Brain microvascular endothelial cell (primary cell): Measurements from ENCODE around the gene EPHA1.
"Not testable (repeated sequence)": the region's sequence is repeated elsewhere in the genome, so short reads cannot be mapped to it uniquely, and the experiment has no call there.

Experiments used
- DNase-seq: peaks from one replicate; pipeline ENCODE4 v3.0.0-alpha.2; 2020
- H3K27ac ChIP-seq: fragments of 250-450 bp; sonication (Bioruptor Pico); 2 replicates; pipeline ENCODE4 v1.5.1; 2020; ENCODE audit warnings: mild to moderate bottlenecking, moderate library complexity
- H3K27me3 ChIP-seq: fragments of 250-450 bp; sonication (Bioruptor Pico); replicated peaks from 2 replicates; pipeline ENCODE4 v1.5.1; 2020; ENCODE audit warnings: mild to moderate bottlenecking
- H3K36me3 ChIP-seq: fragments of 250-450 bp; sonication (Bioruptor Pico); replicated peaks from 2 replicates; pipeline ENCODE4 v1.5.1; 2020; ENCODE audit warnings: mild to moderate bottlenecking
- H3K4me3 ChIP-seq: 2 replicates; pipeline ENCODE4 v1.5.1; 2011; ENCODE audit warnings: low read depth, mild to moderate bottlenecking, control low read depth, low read length, moderate library complexity
- in situ Hi-C: cut with HindIII; loops from 2 replicates; pipeline ENCODE4 v1.10.0; 2017; ENCODE audit warnings: low sequenced_read_pairs, low pct_ligation_motif_present
- TF ChIP-seq, protein P1 (sequence below): IDR thresholded peaks from 2 replicates; pipeline ENCODE4 v1.5.1; 2011; ENCODE audit warnings: low read depth, mild to moderate bottlenecking, moderate library complexity, low read length, control low read depth, inconsistent platforms; ENCODE audit errors: missing control alignments

EPHA1 gene

DNA sequence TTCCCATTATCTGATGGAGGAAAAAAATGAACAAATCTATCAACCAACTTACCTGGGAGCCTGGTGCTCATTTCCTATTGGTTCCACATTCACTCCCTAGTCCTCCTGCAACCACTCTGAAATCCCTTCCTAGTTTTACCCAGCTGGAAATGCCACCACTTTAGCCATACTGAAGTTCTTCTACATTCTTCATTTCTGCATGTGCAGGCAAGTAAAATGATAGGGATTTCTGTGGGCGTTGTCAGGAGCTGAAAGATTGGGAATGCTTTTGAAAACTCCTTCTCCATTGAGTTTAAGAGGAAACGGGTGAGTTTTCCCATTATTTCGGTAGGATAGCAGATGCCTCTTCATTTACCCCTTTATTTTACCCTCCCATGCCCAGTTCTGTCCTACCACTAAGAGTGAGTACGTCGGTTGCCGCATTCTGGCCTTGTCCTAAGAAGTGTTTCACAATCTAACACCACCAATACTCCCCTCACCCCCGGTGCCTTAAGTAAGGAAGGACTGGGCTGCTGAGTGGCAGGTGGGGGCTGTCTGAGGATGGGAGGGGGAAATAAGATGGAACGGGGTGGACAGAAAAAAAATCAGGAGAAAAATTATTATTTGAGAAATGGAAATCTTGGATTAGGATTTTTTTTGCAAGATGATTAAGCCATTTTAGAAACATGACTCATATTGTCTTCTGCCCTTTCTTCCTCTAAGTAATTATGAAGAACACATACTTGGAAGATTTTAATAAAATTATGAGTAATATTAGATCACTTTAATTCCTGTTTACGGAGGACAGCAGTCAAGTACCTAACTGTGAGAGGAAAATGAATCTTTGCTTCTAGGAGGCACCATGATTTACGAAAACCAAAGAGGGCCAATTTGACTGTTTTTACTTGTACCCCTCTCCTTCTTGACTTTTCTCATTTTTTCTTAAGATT is 21.4 kb upstream of the EPHA1 start:
- no peaks in the 10 kb centered on the region for H3K36me3 ChIP-seq
- H3K27me3 ChIP-seq = no peaks in the 10 kb centered on the region
- no peak overlapping the region for H3K4me3 ChIP-seq
- TF ChIP-seq, protein P1, sequence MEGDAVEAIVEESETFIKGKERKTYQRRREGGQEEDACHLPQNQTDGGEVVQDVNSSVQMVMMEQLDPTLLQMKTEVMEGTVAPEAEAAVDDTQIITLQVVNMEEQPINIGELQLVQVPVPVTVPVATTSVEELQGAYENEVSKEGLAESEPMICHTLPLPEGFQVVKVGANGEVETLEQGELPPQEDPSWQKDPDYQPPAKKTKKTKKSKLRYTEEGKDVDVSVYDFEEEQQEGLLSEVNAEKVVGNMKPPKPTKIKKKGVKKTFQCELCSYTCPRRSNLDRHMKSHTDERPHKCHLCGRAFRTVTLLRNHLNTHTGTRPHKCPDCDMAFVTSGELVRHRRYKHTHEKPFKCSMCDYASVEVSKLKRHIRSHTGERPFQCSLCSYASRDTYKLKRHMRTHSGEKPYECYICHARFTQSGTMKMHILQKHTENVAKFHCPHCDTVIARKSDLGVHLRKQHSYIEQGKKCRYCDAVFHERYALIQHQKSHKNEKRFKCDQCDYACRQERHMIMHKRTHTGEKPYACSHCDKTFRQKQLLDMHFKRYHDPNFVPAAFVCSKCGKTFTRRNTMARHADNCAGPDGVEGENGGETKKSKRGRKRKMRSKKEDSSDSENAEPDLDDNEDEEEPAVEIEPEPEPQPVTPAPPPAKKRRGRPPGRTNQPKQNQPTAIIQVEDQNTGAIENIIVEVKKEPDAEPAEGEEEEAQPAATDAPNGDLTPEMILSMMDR = no peak
- no peak for DNase-seq
- in situ Hi-C loops = no loop called here
- no peak overlapping the region for H3K27ac ChIP-seq

DNA sequence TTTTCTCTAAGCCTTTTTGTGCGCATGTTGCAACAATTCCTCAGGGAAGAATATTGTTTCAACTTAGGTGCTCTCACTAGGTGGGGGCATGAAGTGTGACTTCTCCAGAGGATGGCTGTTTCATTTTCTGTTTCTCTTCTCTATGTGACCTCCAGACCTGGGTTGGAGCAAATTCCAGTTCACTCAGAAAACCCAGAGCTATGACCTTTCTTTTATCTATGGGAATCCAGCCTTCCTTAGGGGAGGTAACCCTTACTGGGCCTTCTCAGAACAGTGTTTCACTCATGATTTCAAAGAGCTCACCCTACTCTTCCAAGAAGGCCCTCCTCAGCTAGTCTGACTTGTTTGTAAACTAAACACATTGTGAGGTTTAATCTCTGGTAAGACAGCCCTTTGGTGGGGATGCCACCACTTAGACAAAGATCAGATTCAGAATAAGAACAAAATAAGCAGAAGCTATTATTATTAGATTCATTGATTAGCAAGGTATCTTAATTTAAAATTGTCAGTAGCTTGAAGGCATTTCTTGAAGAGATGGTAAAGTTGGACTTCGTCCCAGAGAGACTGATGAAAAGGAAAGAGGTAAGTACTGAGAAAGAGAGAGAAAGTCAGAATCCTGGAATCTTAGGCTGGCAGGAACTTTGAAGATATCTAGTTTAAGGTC is 18.0 kb upstream of the EPHA1 start:
- no peak overlapping the region for H3K27ac ChIP-seq
- H3K27me3 ChIP-seq = no peaks in the 10 kb centered on the region
- H3K36me3 ChIP-seq = no peaks in the 10 kb centered on the region
- H3K4me3 ChIP-seq = no peak overlapping the region
- in situ Hi-C loops = no loop called here
- TF ChIP-seq, protein P1 = no peak
- no peak for DNase-seq

DNA sequence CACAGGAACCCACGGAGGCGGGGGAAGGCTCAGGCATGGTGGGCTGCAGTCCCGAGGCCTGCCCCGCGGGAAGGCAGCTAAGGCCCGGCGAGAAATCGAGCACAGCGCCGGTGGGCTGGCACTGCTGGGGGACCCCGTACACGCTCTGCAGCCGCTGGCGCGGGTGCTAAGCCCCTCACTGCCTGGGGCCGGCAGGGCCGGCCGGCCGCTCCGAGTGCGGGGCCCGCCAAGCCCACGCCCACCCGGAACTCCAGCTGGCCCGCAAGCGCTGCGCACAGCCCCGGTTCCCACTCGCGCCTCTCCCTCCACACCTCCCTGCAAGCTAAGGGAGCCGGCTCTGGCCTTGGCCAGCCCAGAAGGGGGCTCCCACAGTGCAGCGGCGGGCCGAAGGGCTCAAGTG is 15.8 kb upstream of the EPHA1 start:
- H3K27me3 ChIP-seq, in situ Hi-C loops, H3K4me3 ChIP-seq, DNase-seq, H3K27ac ChIP-seq, H3K36me3 ChIP-seq: not testable (repeated sequence)

DNA sequence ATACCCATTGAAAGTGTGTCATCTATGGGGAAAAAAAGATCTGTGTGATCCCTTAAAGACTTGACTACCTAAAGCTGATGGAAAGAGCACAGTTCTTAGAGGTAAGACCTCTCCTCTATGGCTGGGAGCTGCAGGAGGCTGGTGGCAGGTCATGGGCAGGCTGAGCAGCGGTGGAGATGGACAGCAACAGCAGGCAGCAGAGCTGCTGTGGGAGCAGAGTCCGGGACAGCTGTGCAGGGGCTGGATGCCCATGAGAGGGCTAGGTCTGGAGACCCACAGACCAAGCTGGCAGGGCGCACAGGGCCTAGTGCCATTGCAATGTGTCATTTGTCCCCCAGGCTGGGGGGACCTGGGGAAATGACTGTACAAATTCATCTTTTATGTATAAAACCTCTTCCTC is 13.4 kb upstream of the EPHA1 start:
- Histone ChIP-seq H3K27me3 (no peaks in the 10 kb centered on the region), H3K36me3 (no peaks in the 10 kb centered on the region), H3K27ac (no peak overlapping the region), H3K4me3 (no peak overlapping the region)
- no peak for DNase-seq
- TF ChIP-seq, protein P1 = no peak
- in situ Hi-C loops = no loop called here

DNA sequence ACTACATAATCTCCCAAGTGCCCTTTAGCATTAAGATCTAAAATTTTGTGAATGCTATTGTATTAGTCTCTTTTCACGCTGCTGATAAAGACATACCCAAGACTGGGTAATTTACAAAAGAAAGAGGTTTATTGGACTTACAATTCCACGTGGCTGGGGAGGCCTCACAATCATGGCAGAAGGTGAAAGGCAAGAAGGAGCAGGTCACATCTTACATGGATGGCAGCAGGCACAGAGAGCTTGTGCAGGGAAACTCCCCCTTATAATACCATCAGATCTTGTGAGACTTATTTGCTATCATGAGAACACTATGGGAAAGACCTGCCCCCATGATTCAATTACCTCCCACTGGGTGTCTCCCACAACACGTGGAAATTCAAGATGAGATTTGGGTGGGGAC is 12.0 kb upstream of the EPHA1 start:
- H3K27me3 ChIP-seq, H3K36me3 ChIP-seq, H3K4me3 ChIP-seq, in situ Hi-C loops, DNase-seq, H3K27ac ChIP-seq: not testable (repeated sequence)

DNA sequence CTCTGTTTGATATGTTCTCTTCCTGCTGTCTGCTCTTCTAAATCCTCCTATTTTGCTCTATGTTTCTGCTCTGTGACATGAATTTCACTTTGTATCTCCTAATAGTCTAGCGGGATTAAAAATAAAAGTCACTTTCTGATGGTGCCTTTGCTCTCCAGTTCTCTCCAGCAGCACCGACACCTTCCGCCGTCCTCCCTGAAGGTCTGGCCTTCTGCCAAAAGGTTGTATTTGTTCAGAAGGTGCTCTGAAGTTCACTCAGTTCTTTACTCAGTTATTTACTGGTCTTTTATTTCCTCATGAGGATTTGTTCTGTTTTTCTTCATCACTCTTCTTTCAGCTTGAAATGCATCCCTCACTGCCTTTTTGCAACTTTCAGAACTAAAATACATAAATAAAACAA is 11.2 kb upstream of the EPHA1 start:
- in situ Hi-C loops = no loop called here
- Histone ChIP-seq H3K27me3 (no peaks in the 10 kb centered on the region), H3K27ac (no peak overlapping the region), H3K36me3 (no peaks in the 10 kb centered on the region), H3K4me3 (no peak overlapping the region)
- TF ChIP-seq, protein P1 = no peak
- DNase-seq = no peak
